ENCODE data around the gene FASLG.
A peak's percentile ranks its signal among the peaks of the same experiment; 100 is the strongest.

FASLG gene

DNA sequence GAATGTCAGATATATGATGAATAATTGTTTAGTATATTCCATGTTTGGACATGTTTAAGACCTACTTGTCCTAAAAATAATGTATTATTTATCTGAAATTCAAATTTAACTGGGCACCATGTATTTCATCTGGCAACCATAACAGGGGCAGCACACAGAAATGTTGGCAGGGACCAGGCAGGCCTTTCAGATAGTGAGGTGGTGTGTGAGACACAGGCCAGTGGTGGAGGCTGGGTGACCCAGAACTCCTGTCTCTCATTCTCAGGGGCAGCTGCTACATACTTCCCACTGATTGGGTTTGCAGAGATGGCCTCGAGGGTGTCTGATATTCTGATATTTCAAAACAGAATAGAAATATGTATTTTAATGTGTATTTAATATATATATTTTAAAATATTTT is 1.3 kb upstream of the FASLG start:
- Mint-ChIP-seq H3K4me1 (ENCODE audit: low read depth) (peaks cover 60% of the 10 kb centered on the region), H3K36me3 (peaks cover 10% of the 10 kb centered on the region), H3K4me3 (no peak overlapping the region), H3K27ac (no peak overlapping the region), H3K27me3 (peaks cover 5% of the 10 kb centered on the region), H3K9me3 (ENCODE audit: low read depth) (no peaks in the 10 kb centered on the region)

DNA sequence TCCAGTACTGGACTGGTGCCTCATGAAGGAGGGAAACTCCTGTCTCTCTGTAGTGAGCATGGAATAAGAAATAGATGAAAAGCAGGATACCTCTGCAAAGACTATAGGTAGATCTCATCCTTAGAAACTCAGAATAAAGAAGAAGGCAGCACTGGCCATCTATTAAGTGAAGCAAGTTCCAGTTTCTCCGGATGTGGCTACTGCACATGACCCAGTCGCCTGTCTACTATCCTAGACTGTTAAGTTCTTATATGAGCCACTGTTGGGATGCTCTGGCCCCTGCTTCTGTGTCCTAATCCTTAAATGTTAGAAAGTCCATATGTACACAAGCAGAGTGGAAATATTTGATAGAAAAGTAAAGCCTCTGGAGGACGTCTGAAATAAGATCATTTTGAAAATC is 2.2 kb downstream of the FASLG start:
- Mint-ChIP-seq H3K27me3 (peaks cover 3% of the 10 kb centered on the region), H3K9me3 (ENCODE audit: low read depth) (peaks cover 5% of the 10 kb centered on the region), H3K4me1 (ENCODE audit: low read depth) (peaks cover 79% of the 10 kb centered on the region), H3K4me3 (peak overlapping the region; percentile 89), H3K36me3 (peaks cover 24% of the 10 kb centered on the region), H3K27ac (peak overlapping the region; percentile 75)

DNA sequence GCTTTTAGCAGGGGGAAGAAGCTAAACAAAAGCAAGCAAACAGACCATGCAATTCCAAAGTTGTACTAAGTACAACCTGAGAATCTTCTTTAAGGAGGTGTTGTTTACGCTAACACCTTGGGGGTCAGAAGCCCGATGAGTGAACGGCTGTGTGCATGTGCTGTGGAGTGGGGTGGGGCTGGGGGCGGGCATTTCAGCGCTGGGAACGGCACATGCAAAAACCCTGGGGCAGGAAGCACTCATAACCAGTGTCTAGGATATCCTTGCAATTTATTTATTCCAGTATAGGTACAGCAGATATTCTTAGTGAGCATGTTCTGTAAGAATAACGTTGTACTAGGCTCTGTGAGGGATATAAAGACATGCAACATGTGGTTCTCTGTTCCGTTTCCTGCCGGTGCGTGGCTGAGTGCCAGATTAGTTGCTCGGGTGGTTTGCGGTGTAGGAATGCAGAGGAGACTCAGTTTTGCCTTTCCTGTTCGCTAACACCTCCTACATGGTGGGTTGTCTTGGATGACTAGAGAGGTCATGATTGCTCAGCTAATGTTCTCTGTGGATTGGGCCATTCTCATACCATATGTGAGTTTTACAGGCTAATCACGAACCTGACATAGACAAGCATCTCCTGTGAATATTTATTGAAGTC is 3.7 kb downstream of the FASLG start:
- H3K27ac Mint-ChIP-seq, result peak overlapping the region; percentile 94
- H3K4me3 Mint-ChIP-seq, result peak overlapping the region; percentile 89
- peaks cover 5% of the 10 kb centered on the region for H3K9me3 Mint-ChIP-seq (ENCODE audit: low read depth)
- peaks cover 86% of the 10 kb centered on the region for H3K4me1 Mint-ChIP-seq (ENCODE audit: low read depth)
- H3K27me3 Mint-ChIP-seq, result no peaks in the 10 kb centered on the region
- H3K36me3 Mint-ChIP-seq, result peaks cover 31% of the 10 kb centered on the region

DNA sequence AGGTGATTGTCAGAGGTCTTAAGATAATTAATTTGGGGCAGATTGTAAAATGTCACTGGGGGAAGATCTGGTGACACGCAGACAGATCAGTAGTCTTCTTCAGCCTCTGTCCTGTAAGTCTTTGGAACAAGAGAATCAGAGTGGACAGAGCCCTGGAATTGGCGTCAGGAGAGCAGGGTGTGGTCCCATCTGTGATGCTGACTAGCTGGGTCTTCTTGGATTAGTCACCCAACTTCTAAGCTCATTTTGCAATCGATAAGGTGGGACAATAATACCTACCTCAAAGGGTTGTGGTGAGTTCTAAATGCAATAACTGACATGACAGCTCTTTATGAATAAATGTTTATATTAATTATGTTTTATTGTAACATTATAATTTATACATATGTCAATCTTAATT is 4.8 kb downstream of the FASLG start:
- peaks cover 5% of the 10 kb centered on the region for H3K9me3 Mint-ChIP-seq (ENCODE audit: low read depth)
- H3K27ac Mint-ChIP-seq, result peak overlapping the region; percentile 94
- peaks cover 87% of the 10 kb centered on the region for H3K4me1 Mint-ChIP-seq (ENCODE audit: low read depth)
- no peaks in the 10 kb centered on the region for H3K27me3 Mint-ChIP-seq
- peak overlapping the region; percentile 89 for H3K4me3 Mint-ChIP-seq
- H3K36me3 Mint-ChIP-seq, result peaks cover 35% of the 10 kb centered on the region

DNA sequence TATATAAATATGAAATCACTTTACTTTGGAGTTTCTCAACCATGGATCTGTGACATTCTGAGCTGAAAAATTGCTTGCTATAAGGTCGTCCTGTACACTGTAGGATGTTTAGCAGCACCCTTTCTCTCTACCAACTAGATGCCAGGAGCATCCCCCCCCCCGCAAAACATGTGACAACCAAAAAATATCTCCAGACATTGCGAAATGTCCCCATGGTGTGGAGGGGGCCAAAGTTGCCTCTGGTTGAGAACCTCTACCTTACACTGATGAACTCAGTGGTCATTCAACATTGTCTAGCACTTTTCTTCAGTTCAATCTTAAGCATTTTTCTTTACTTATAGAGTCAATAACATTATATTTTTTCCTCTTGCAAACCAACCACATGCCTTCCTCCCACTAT is 9.2 kb downstream of the FASLG start:
- H3K27ac Mint-ChIP-seq, result no peak overlapping the region
- peaks cover 4% of the 10 kb centered on the region for H3K27me3 Mint-ChIP-seq
- peaks cover 85% of the 10 kb centered on the region for H3K4me1 Mint-ChIP-seq (ENCODE audit: low read depth)
- H3K4me3 Mint-ChIP-seq, result no peak overlapping the region
- peaks cover 5% of the 10 kb centered on the region for H3K9me3 Mint-ChIP-seq (ENCODE audit: low read depth)
- H3K36me3 Mint-ChIP-seq, result peaks cover 23% of the 10 kb centered on the region

DNA sequence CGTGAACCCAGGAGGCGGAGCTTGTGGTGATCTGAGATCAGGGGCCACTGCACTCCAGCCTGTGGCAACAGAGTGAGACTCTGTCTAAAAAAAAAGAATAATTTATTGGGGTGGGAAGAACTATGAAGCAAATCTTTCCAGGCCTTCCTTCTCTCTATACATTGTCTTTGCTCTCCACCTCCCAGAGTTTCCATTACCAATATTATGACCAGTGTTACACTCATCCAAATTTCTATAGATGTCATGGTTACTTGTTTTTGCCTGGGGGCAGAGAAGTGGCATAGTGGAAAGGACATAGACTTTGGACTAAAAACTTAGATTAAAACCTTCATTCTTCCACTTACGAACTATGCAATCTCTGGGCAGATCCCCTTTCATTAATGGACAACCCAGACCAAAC is 10.1 kb downstream of the FASLG start:
- peaks cover 17% of the 10 kb centered on the region for H3K36me3 Mint-ChIP-seq
- peak overlapping the region; percentile 27 for H3K4me3 Mint-ChIP-seq
- peaks cover 85% of the 10 kb centered on the region for H3K4me1 Mint-ChIP-seq (ENCODE audit: low read depth)
- H3K27me3 Mint-ChIP-seq, result peaks cover 6% of the 10 kb centered on the region
- H3K9me3 Mint-ChIP-seq (ENCODE audit: low read depth), result no peaks in the 10 kb centered on the region
- H3K27ac Mint-ChIP-seq, result peak overlapping the region; percentile 47

DNA sequence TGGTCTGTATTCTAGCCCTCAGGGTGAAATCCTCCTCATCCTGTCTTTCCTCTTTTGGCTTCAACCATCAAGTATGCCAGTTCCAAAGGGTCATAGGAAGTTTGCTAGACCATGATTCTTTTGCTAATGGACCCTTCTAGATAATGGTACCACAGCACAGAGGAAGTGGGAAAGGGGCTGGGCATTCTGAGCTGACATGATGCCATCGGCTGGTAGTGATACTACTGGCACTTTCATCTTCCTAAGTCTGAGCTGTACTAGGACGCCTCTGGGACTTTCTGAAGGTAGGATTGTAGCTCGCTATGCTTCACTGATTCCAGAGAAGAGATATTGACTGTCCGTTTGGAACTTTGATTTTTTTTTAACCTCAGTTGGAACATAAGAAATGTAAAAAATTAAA is 11.4 kb downstream of the FASLG start:
- peaks cover 6% of the 10 kb centered on the region for H3K27me3 Mint-ChIP-seq
- peaks cover 14% of the 10 kb centered on the region for H3K36me3 Mint-ChIP-seq
- H3K27ac Mint-ChIP-seq, result peak overlapping the region; percentile 81
- H3K4me1 Mint-ChIP-seq (ENCODE audit: low read depth), result peaks cover 83% of the 10 kb centered on the region
- peak overlapping the region; percentile 59 for H3K4me3 Mint-ChIP-seq
- H3K9me3 Mint-ChIP-seq (ENCODE audit: low read depth), result no peaks in the 10 kb centered on the region

DNA sequence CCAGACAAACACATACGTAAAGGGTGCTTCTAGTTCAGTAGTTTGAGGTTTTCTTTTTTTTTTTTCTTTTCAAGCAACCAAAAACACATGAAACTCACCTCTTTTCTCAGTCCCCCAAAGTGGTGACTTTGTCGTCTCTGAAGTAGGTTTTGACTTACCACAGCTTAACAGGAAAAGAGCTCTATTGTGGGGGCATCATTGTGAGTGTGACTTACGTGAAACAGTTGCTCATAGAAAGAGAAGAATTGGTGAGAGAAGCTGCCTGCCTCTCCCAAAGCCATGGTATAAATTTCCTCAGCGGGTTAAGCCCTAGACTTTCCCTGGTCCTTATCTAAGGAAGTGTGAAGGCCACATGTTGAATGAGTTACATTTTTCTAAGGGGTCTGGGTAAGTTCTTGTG is 11.9 kb downstream of the FASLG start:
- Mint-ChIP-seq H3K4me3 (peak overlapping the region; percentile 72), H3K27ac (peak overlapping the region; percentile 89), H3K4me1 (ENCODE audit: low read depth) (peaks cover 83% of the 10 kb centered on the region), H3K9me3 (ENCODE audit: low read depth) (no peaks in the 10 kb centered on the region), H3K36me3 (peaks cover 14% of the 10 kb centered on the region), H3K27me3 (peaks cover 6% of the 10 kb centered on the region)

DNA sequence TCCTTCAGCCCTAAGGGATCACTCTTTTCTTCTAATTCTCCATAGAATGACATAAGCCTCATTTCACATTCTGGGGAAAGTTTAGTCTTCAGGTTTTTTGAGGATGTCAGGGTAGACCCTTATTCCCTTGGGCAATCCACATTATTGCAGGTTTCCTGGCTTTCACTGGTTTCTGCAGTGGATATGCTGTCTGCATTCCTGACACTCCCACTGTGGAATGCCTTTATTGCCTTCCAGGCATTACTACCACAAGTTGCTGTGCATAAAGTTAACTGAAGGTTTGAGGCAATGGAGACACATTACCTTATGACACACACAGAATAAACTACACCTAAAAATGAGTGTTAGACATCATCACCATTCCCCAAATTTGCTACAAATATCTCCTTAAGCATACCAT is 12.7 kb downstream of the FASLG start:
- Mint-ChIP-seq H3K36me3 (peaks cover 8% of the 10 kb centered on the region), H3K4me1 (ENCODE audit: low read depth) (peaks cover 84% of the 10 kb centered on the region), H3K27ac (peak overlapping the region; percentile 89), H3K27me3 (peaks cover 6% of the 10 kb centered on the region), H3K9me3 (ENCODE audit: low read depth) (no peaks in the 10 kb centered on the region), H3K4me3 (peak overlapping the region; percentile 11)

DNA sequence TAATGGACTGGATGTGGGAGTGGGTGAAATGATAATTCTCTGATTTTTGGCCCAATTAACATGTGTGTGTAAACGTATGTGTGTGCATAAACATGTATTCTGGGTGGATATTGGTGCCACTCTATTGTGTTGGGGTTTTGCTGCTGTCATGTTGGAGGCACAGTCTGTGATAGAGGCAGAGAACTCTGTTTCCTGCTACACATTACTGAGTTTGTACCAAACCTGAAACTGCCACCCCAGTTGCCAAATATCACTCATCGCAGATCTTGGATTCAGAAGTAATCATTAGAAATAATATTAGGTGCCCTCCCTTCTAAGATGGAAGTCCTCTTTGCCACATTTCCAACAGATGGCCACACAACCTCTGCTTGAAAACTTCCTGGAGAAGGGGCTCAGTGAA is 13.8 kb downstream of the FASLG start:
- no peak overlapping the region for H3K4me3 Mint-ChIP-seq
- H3K36me3 Mint-ChIP-seq, result peaks cover 4% of the 10 kb centered on the region
- no peak overlapping the region for H3K27ac Mint-ChIP-seq
- peaks cover 86% of the 10 kb centered on the region for H3K4me1 Mint-ChIP-seq (ENCODE audit: low read depth)
- no peaks in the 10 kb centered on the region for H3K9me3 Mint-ChIP-seq (ENCODE audit: low read depth)
- H3K27me3 Mint-ChIP-seq, result peaks cover 6% of the 10 kb centered on the region

DNA sequence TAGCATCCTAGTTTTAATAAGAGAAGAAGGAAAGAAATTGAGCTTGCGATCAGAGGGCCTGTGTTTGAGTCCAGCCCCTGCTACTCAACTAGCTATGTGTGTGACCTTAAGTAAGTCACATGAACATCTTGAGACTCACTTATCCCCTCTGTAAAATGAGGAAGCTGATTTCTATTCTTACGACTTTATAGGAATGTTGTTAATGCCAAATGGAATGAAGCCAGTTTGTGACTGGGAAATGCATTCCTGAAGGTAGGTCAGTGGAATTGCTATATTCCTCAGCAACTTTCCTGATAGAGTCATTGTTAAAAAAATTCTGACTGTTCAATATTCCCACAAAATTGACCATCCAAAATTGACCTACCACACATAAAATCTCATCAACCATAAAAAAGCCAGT is 14.9 kb downstream of the FASLG start:
- H3K36me3 Mint-ChIP-seq, result no peaks in the 10 kb centered on the region
- peaks cover 8% of the 10 kb centered on the region for H3K27me3 Mint-ChIP-seq
- H3K4me1 Mint-ChIP-seq (ENCODE audit: low read depth), result peaks cover 89% of the 10 kb centered on the region
- no peaks in the 10 kb centered on the region for H3K9me3 Mint-ChIP-seq (ENCODE audit: low read depth)
- H3K27ac Mint-ChIP-seq, result no peak overlapping the region
- no peak overlapping the region for H3K4me3 Mint-ChIP-seq

DNA sequence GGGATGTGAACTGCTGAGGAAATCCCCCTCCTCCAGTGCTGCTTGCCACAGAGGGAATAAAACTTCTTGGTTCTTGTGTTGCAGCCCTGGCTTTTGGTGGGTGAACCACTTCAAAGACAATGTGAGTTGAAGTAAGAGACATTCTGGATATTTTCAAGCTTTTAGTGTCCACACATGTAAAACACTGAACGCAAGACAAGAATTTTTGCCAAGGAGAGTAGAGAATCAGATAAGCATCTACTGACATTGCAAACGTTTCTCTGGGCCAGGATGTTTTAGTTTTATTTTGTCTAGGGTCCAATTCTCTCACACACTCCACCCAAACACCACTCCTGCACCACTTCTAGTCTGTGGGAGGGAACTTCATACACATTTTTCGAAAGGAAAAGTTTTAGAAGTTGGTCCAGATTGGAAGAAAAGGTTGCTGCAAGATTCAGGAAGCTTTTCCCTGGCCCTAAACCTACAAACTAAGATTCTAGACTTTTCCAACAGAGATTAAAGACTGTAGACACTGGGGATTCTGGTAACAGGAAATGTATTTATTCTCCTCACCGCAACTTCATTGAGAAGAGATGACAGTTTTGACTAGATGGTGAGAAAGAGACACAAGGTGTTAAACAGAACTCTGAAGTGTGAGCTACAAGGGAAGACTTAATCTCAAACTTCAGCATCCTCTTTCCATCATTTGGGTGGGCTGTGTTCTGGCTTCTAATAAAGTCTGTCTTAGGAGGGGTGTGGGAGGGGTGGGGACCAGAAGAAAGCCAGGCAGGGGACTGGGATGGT is 16.1 kb downstream of the FASLG start:
- Mint-ChIP-seq H3K4me3 (peak overlapping the region; percentile 41), H3K9me3 (ENCODE audit: low read depth) (no peaks in the 10 kb centered on the region), H3K4me1 (ENCODE audit: low read depth) (peaks cover 85% of the 10 kb centered on the region), H3K27me3 (peaks cover 8% of the 10 kb centered on the region), H3K27ac (peak overlapping the region; percentile 75), H3K36me3 (no peaks in the 10 kb centered on the region)

DNA sequence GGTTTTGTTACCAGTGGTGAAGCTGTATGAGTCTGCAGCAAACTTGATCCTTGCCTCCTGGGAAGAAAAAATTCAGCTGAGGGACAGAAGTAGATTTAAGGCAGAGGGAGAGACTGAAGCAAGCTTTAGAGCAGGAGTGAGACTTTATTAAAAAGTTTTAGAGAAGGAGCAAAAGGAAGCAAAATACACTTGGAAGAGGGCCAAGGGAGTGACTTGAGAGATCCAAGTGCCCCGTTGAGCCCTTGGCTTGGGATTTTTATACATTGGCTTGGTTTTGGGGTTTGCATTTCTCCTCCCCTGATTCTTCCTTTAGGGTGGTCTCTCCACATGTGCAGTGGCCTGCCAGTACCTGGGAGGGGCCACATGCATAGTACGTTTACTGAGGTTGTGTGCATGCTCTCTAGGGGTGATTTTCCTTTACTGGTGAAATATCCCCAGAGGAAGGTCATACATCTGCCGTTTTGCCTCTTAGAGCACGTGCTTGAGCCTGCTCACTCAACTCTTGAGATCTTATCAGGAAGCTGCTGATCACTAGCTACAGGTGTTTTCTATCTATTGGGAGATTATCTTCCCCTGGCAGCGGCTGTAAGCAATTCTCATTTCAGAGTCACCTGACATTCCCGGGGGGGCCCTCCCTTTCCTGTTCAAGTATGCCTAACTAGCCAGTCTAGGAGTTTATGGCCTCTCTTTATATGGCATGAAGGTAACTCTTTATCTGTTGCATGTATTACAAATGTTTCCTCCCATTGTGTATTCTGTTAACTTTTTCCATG is 20.3 kb downstream of the FASLG start:
- Mint-ChIP-seq H3K36me3 (peaks cover 7% of the 10 kb centered on the region), H3K4me1 (ENCODE audit: low read depth) (peaks cover 58% of the 10 kb centered on the region), H3K27me3 (peaks cover 13% of the 10 kb centered on the region), H3K4me3 (no peak overlapping the region), H3K27ac (no peak overlapping the region), H3K9me3 (ENCODE audit: low read depth) (peaks cover 4% of the 10 kb centered on the region)

DNA sequence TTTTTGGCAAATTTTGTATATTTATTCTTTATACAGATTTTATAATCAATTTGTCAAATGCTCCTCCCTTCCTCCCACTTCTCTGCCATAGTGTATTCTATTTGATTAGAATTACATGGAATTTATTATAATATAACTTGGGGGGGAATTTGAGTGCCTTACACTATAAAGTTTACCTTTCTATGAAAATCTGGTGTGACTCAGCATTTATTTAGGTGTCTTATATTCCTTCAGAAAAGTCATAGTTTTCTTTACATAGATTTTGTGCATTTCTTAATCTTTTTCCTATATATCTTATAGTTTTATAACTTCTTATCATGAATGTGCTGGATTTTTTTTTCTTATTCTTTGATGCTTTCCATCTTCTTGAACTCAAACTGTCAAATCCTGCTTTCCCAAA is 21.3 kb downstream of the FASLG start:
- peaks cover 4% of the 10 kb centered on the region for H3K9me3 Mint-ChIP-seq (ENCODE audit: low read depth)
- no peak overlapping the region for H3K4me3 Mint-ChIP-seq
- H3K36me3 Mint-ChIP-seq, result peaks cover 7% of the 10 kb centered on the region
- H3K27ac Mint-ChIP-seq, result no peak overlapping the region
- H3K4me1 Mint-ChIP-seq (ENCODE audit: low read depth), result peaks cover 48% of the 10 kb centered on the region
- peaks cover 13% of the 10 kb centered on the region for H3K27me3 Mint-ChIP-seq

DNA sequence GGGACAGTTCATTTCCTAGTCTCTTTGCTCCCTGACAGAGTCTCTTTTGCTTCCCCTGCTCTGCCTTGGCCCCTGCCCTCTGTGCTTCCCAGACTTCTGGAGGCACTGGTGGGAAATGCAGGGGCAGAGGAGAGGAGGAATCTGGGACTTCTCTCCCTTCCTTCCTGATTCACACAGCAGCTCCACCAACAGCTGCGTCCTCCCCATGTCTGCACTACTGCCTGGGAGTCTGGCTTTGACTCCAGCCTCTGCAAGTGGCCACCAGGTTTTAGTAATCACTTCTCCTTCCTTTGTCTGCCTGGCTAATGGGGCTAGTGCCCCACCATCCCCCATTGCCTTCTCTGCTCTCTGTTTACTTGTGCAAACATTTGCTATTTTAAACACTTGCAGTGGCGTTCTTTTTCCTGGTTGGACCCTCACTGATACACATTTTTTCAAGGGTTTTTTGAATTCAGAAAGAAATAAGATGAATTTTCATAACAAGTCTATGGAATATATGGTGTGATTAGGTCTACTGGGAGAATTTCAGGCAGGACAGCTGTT is 21.9 kb downstream of the FASLG start:
- H3K27me3 Mint-ChIP-seq, result peaks cover 13% of the 10 kb centered on the region
- H3K27ac Mint-ChIP-seq, result no peak overlapping the region
- peaks cover 4% of the 10 kb centered on the region for H3K9me3 Mint-ChIP-seq (ENCODE audit: low read depth)
- H3K36me3 Mint-ChIP-seq, result peaks cover 7% of the 10 kb centered on the region
- H3K4me1 Mint-ChIP-seq (ENCODE audit: low read depth), result peaks cover 42% of the 10 kb centered on the region
- H3K4me3 Mint-ChIP-seq, result no peak overlapping the region
